Common myeloid progenitor, CD34-positive (primary cell): Measurements from ENCODE around the gene ESYT1.
"Not testable (repeated sequence)": the region's sequence is repeated elsewhere in the genome, so short reads cannot be mapped to it uniquely, and the experiment has no call there.

ENCODE experiments used
- CTCF ChIA-PET: fragments of 350-600 bp; sonication (Branson Sonifier 250); formaldehyde crosslinking; loops from one replicate; lab custom pipeline; 2021; ENCODE audit warnings: antibody characterized with exemption; lab: Charles Lee
- POLR2A ChIA-PET: fragments of 350-600 bp; sonication (Branson Sonifier 250); formaldehyde crosslinking; loops from one replicate; lab custom pipeline; 2021; ENCODE audit warnings: antibody characterized with exemption; lab: Charles Lee
- DNase-seq, 3 donors: peaks; one replicate each; pipeline versions ENCODE4 v3.0.0 to v3.0.0-alpha.2; 2013
- H3K27ac ChIP-seq, 2 experiments: 1 replicate in 1 of 2; 2 replicates in 1 of 2; pipeline ENCODE4 v1.7.0; 2013; ENCODE audit warnings: inconsistent platforms in 2 of 2, low read length in 2 of 2, mild to moderate bottlenecking in 2 of 2, low read depth in 1 of 2, moderate library complexity in 1 of 2; ENCODE audit not compliant: severe bottlenecking in 2 of 2, insufficient read depth in 1 of 2, poor library complexity in 1 of 2
- H3K27me3 ChIP-seq, 5 experiments: replicated peaks in 2 of 5; 1 replicate in 3 of 5; 2 replicates in 2 of 5; pipeline versions ENCODE4 v1.6.1 to v1.7.0; 2013; ENCODE audit warnings: low read length in 4 of 5, mild to moderate bottlenecking in 2 of 5, moderate library complexity in 2 of 5, inconsistent platforms in 1 of 5; ENCODE audit not compliant: insufficient read depth in 5 of 5, control insufficient read depth in 4 of 5
- H3K36me3 ChIP-seq, 4 experiments: 1 replicate in 2 of 4; 2 replicates in 2 of 4; pipeline versions ENCODE4 v1.6.1 to v1.7.0; 2013; ENCODE audit warnings: low read length in 3 of 4, control low read depth in 1 of 4, mild to moderate bottlenecking in 1 of 4; ENCODE audit not compliant: control insufficient read depth in 4 of 4, insufficient read depth in 4 of 4
- H3K4me1 ChIP-seq, 4 experiments: 1 replicate in 3 of 4; 2 replicates in 1 of 4; pipeline versions ENCODE4 v1.6.1 to v1.7.1; 2013; ENCODE audit warnings: low read length in 3 of 4, mild to moderate bottlenecking in 3 of 4, control low read depth in 1 of 4, inconsistent platforms in 1 of 4, moderate library complexity in 1 of 4; ENCODE audit not compliant: control insufficient read depth in 4 of 4, insufficient read depth in 4 of 4; ENCODE audit errors: control extremely low read depth in 1 of 4
- H3K4me3 ChIP-seq, 7 experiments: 1 replicate in 4 of 7; 2 replicates in 3 of 7; pipeline versions ENCODE4 v1.5.1 to v1.7.0; 2013; ENCODE audit warnings: mild to moderate bottlenecking in 7 of 7, low read length in 6 of 7, moderate library complexity in 6 of 7, inconsistent platforms in 2 of 7, low read depth in 2 of 7, control low read depth in 1 of 7; ENCODE audit not compliant: insufficient read depth in 4 of 7, control insufficient read depth in 1 of 7; ENCODE audit errors: extremely low read depth in 1 of 7
- H3K9me3 ChIP-seq, 5 experiments: 1 replicate in 4 of 5; 2 replicates in 1 of 5; pipeline versions ENCODE4 v1.6.1 to v1.7.1; 2013; ENCODE audit warnings: low read length in 4 of 5, mild to moderate bottlenecking in 2 of 5, inconsistent platforms in 1 of 5, low read depth in 1 of 5, moderate library complexity in 1 of 5; ENCODE audit not compliant: control insufficient read depth in 4 of 5, insufficient read depth in 2 of 5; ENCODE audit errors: control extremely low read depth in 1 of 5
- WGBS: methylation state at CpG from one replicate; pipeline ENCODE4 v1.1.5; 2013; ENCODE audit not compliant: insufficient coverage; 5-methylcytosine and 5-hydroxymethylcytosine counted together

ESYT1 gene

DNA sequence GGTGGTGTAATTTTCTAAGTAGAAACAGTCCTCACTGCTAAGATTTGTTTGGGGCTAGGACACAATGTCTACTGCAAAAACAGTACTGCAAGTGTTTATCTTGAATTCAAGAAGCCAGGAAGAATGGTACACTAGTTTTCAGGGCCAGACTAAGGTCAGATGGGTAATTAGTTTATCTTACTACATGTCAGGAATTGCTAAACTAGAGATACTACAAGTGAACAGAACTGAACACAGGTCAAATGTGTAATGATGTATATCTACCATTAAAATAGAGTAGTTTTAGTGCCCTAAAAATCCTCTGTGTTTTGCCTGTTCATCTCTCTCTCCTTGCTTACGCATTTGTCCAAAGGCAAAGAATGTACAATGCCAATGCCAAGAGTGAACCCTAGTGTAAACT, 14.0 kb upstream of the ESYT1 start:
- Histone ChIP-seq H3K4me3 (no peak overlapping the region), H3K27ac (no peak overlapping the region), H3K27me3 (no peaks in the 10 kb centered on the region), H3K4me1 (peaks cover 9 to 23% (median 15%) of the 10 kb centered on the region in 4 experiments), H3K36me3 (peaks cover 10 to 54% (median 36%) of the 10 kb centered on the region in 4 experiments), H3K9me3 (no peaks in the 10 kb centered on the region)
- ChIA-PET CTCF (interaction anchor here (1.1 kb wide), 1 partner anchor 10 kb away, joined by 4 read pairs; the partner anchor contains the start of gene PA2G4), POLR2A (no interaction called here)
- DNase-seq: no peak
- no CpG with 5 or more reads among the region's 1 CpG for WGBS

- 70% methylated on average over 8 of the region's 10 CpGs for WGBS
- H3K4me3 ChIP-seq: peak overlapping the region in 6 of 7 experiments; percentile 82 to 100 (median 90)
- H3K9me3 ChIP-seq: no peaks in the 10 kb centered on the region
- H3K4me1 ChIP-seq: peaks cover 13 to 34% (median 23%) of the 10 kb centered on the region in 4 experiments
- H3K27me3 ChIP-seq: no peaks in the 10 kb centered on the region
- H3K36me3 ChIP-seq: peaks cover 5 to 50% (median 28%) of the 10 kb centered on the region in 4 experiments
- peak overlapping the region; percentile 86 to 94 for H3K27ac ChIP-seq
- DNase-seq: no peak
- ChIA-PET POLR2A (interaction anchor here (0.7 to 4.4 kb wide), 2 partner anchors 11 to 28 kb away, joined by 3 to 35 read pairs; partner anchors contain the start of gene PA2G4), CTCF (interaction anchor here (0.9 to 5.9 kb wide), 5 partner anchors 8 to 14 kb away, joined by 3 to 37 read pairs (median 4); partner anchors contain the start of genes ESYT1 and PA2G4)
Measured at GRCh38 chr12:56115329-56115728, 12.7 kb upstream of the ESYT1 start.

DNA sequence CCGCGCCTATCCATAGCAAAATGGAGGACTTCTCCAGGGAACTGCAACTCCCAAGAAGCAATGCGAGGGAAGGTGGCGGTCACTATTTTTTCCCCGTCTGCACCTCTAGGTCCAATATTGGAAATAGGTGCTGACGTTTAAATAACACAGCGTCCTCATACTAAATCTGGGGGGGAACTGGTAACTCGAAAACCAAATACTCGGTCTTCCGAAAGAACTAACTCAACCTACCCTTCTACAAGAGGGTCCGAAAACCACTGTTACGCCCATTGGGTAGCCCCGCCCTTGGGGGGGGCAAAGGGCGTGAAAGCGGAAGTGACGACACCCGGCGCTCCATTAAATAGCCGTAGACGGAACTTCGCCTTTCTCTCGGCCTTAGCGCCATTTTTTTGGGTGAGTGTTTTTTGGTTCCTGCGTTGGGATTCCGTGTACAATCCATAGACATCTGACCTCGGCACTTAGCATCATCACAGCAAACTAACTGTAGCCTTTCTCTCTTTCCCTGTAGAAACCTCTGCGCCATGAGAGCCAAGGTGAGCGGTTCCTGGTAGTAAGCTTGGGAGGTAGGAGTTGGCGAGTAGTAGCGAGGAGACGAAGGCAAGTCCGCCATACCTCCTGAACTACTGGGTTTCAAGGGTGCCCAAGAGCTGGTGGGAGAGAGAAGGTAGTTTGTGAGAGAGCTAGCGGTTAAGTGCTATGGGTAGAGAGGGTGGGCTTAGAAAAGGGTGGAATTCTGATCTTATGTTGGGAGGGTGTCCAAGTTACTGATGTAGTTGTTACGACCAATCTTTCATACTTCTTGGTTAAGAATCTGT, 11.6 kb upstream of the ESYT1 start, which contains the start of gene RPL41:
RPL41 (plus strand) TSS at position 367 of the 815 bp plus-strand sequence.
- Histone ChIP-seq H3K9me3 (no peaks in the 10 kb centered on the region), H3K4me3 (peak within 1 kb of the TSS; percentile 62 to 100 (median 90)), H3K27me3 (no peaks in the 10 kb centered on the region), H3K36me3 (peaks cover 0 to 50% (median 29%) of the 10 kb centered on the region in 4 experiments), H3K27ac (peak within 1 kb of the TSS; percentile 86 to 94), H3K4me1 (peaks cover 13 to 34% (median 23%) of the 10 kb centered on the region in 4 experiments)
- ChIA-PET POLR2A (interaction anchor here (0.5 to 4.4 kb wide), 8 partner anchors 12 to 187 kb away, joined by 3 to 35 read pairs (median 3); partner anchors contain the start of genes ESYT1, PA2G4 and SMARCC2), CTCF (interaction anchor here (0.7 to 5.9 kb wide), 7 partner anchors 8 to 142 kb away, joined by 3 to 39 read pairs (median 4); partner anchors contain the start of genes ANKRD52, ESYT1, PA2G4 and RNF41)
- peak; percentile 94 to 97 (median 96) for DNase-seq
- WGBS: 0% methylated on average over 25 of the region's 34 CpGs

GRCh38 chr12:56117082-56117706, 10.9 kb upstream of the ESYT1 start:
- H3K27ac ChIP-seq: peak overlapping the region; percentile 86 to 94
- H3K4me3 ChIP-seq: peak overlapping the region; percentile 62 to 100 (median 90)
- not testable (repeated sequence) for DNase-seq, H3K27me3 ChIP-seq, H3K9me3 ChIP-seq
- peaks cover 0 to 51% (median 30%) of the 10 kb centered on the region in 4 experiments for H3K36me3 ChIP-seq
- peaks cover 13 to 34% (median 23%) of the 10 kb centered on the region in 4 experiments for H3K4me1 ChIP-seq
- POLR2A ChIA-PET: interaction anchor here (0.5 to 4.4 kb wide), 5 partner anchors 11 to 72 kb away, joined by 3 to 35 read pairs (median 3); partner anchors contain the start of genes ESYT1, PA2G4 and SMARCC2
- CTCF ChIA-PET: interaction anchor here (0.7 to 12.4 kb wide), 9 partner anchors 9 to 141 kb away, joined by 3 to 198 read pairs (median 32); partner anchors contain the start of genes ANKRD52, ESYT1, PA2G4 and RNF41
- WGBS: 0% methylated on average over 4 of the region's 16 CpGs

DNA sequence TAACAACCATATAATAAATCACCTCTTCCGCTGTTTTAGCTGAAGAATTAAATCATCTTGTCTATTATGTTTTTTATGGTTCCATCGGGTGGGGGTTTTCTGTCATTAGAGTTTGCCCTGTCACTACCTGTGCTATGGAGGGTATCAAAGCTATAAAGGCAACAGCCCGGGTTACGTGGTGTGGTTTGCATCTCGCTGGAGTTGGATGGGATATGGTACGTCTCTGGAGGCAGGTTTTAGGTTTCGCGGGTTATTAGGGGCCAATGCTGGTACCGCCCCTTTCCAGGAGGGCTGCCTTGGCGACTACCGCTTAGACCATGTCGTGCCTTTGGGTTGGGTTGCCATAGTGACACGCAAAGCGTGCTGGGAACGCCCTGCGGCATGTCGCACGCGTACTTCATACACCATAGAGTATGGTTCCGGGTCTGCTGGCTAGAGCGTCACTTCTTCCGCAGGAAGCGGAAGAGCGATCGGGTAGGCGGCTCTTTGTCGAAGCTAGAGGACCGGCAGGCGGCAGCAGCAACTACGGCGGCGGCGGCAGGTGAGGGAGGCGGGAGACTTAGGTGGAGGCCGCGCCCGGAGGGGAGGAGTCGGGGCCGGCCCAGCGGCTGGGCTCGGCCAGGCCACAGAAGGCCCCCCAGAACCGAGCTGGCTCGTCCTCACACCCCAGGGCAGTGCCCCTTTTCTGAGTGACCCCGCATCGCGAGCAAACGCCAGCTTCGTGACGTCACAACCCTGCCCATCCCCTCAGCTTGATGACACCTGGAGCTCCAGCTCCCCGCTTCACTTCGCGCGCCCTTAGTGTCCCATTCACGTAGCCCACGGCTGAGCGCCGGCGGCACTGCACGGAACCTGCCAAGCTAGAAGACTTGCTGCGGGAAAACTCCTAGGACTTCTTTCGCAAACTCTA, 10.0 kb upstream of the ESYT1 start, which contains the start of gene ZC3H10:
ZC3H10 (plus strand) TSS at position 489 of the 910 bp plus-strand sequence. CDS start 2,297 bp downstream, outside the sequence.
- H3K4me1 ChIP-seq: peaks cover 13 to 34% (median 23%) of the 10 kb centered on the region in 4 experiments
- peaks cover 2 to 47% (median 23%) of the 10 kb centered on the region in 4 experiments for H3K36me3 ChIP-seq
- ChIA-PET POLR2A (interaction anchor here (0.5 to 4.4 kb wide), 11 partner anchors 10 to 235 kb away, joined by 3 to 35 read pairs (median 4); partner anchors contain the start of genes CNPY2, ESYT1, PA2G4 and SMARCC2), CTCF (interaction anchor here (0.6 to 12.4 kb wide), 25 partner anchors 10 to 346 kb away, joined by 3 to 198 read pairs (median 4); partner anchors contain the start of genes CS, ESYT1, MYL6B and PA2G4)
- no peaks in the 10 kb centered on the region for H3K27me3 ChIP-seq
- no peaks in the 10 kb centered on the region for H3K9me3 ChIP-seq
- peak within 1 kb of the TSS; percentile 86 to 94 for H3K27ac ChIP-seq
- under 1% methylated on average over 57 of the region's 61 CpGs for WGBS
- peak within 1 kb of the TSS; percentile 74 to 100 (median 91) for H3K4me3 ChIP-seq
- DNase-seq: peak; percentile 99 to 100 (median 100)
